SK-N-SH (cell line): ENCODE measurements around the gene ABR. TPM values are rescaled to one million over a fixed set of nuclear protein-coding genes. Genes with fewer than 3 reads are reported as not detected.

Source experiments
- CTCF ChIA-PET: fragments of 300-600, 350-600 bp; formaldehyde crosslinking; extraction: SDS; loops from one replicate; lab custom pipeline; 2021; lab: Yijun Ruan, JAX
- POLR2A ChIA-PET: fragments of 350-600 bp; sonication (Branson Sonifier 250); formaldehyde crosslinking; extraction: SDS; loops from one replicate; lab custom pipeline; 2020; ENCODE audit warnings: antibody characterized with exemption, inconsistent platforms; lab: Yijun Ruan, JAX
- DNase-seq: peaks from one replicate; pipeline ENCODE4 v3.0.0; 2012
- H2AFZ ChIP-seq: fragments of 200-600 bp; sonication (generic); 2 replicates; pipeline ENCODE4 v1.8.1; 2016; ENCODE audit warnings: antibody characterized with exemption, mild to moderate bottlenecking, low read depth
- H3F3A ChIP-seq: fragments of 200-600 bp; sonication (generic); replicated peaks from 2 replicates; pipeline ENCODE3; 2016; ENCODE audit warnings: antibody characterized with exemption, mild to moderate bottlenecking; ENCODE audit not compliant: insufficient read depth
- H3K27ac ChIP-seq, 2 experiments: fragments of 200-500 bp in 1 of 2; fragments of 200-600 bp in 1 of 2; sonication (Bioruptor generic) in 1 of 2; sonication (generic), shearing (Covaris generic) in 1 of 2; 2 replicates each; pipeline versions ENCODE4 v1.5.1 to v1.6.1; 2014 to 2016; ENCODE audit warnings: low read depth in 2 of 2, inconsistent platforms in 1 of 2, low read length in 1 of 2, mild to moderate bottlenecking in 1 of 2, mixed read lengths in 1 of 2
- H3K27me3 ChIP-seq: fragments of 200-600 bp; sonication (generic), shearing (Covaris generic); 2 replicates; pipeline ENCODE4 v1.6.1; 2016; ENCODE audit warnings: mixed run types; ENCODE audit not compliant: insufficient read depth
- H3K36me3 ChIP-seq, 2 experiments: fragments of 200-500 bp in 1 of 2; fragments of 200-600 bp in 1 of 2; sonication (Bioruptor generic) in 1 of 2; sonication (generic) in 1 of 2; replicated peaks in 1 of 2; 2 replicates each; pipeline versions ENCODE3 to v1.5.1; 2014 to 2016; ENCODE audit warnings: low read length in 1 of 2, mild to moderate bottlenecking in 1 of 2; ENCODE audit not compliant: insufficient read depth in 2 of 2, control insufficient read depth in 1 of 2
- H3K4me1 ChIP-seq, 2 experiments: fragments of 200-500 bp in 1 of 2; fragments of 200-600 bp in 1 of 2; sonication (Bioruptor generic) in 1 of 2; sonication (generic), shearing (Covaris generic) in 1 of 2; 2 replicates each; pipeline versions ENCODE4 v1.5.1 to v1.6.1; 2014 to 2016; ENCODE audit warnings: low read depth in 1 of 2, low read length in 1 of 2, mixed run types in 1 of 2; ENCODE audit not compliant: insufficient read depth in 2 of 2, control insufficient read depth in 1 of 2
- H3K4me2 ChIP-seq: fragments of 200-600 bp; sonication (generic), shearing (Covaris generic); 2 replicates; pipeline ENCODE4 v1.6.1; 2017; ENCODE audit warnings: mixed run types
- H3K4me3 ChIP-seq, 2 experiments: fragments of 200-500 bp in 1 of 2; fragments of 200-600 bp in 1 of 2; sonication (Bioruptor generic) in 1 of 2; sonication (generic), shearing (Covaris generic) in 1 of 2; 2 replicates each; pipeline versions ENCODE4 v1.5.1 to v1.8.1; 2014 to 2016; ENCODE audit warnings: low read depth in 2 of 2, inconsistent platforms in 1 of 2, low read length in 1 of 2, mild to moderate bottlenecking in 1 of 2, mixed read lengths in 1 of 2, moderate library complexity in 1 of 2
- H3K79me2 ChIP-seq: fragments of 200-600 bp; sonication (generic); 2 replicates; pipeline ENCODE4 v1.8.1; 2017; ENCODE audit warnings: mild to moderate bottlenecking; ENCODE audit not compliant: insufficient read depth
- H3K9ac ChIP-seq: fragments of 200-600 bp; sonication (generic); 2 replicates; pipeline ENCODE4 v1.6.1; 2017; ENCODE audit warnings: mixed run types
- H3K9me2 ChIP-seq: fragments of 200-600 bp; sonication (generic); 2 replicates; pipeline ENCODE4 v1.6.1; 2017; ENCODE audit warnings: mixed run types
- H3K9me3 ChIP-seq: fragments of 200-600 bp; sonication (generic); 2 replicates; pipeline ENCODE4 v1.6.1; 2017; ENCODE audit warnings: mixed run types, mild to moderate bottlenecking, moderate library complexity
- H4K20me1 ChIP-seq: fragments of 200-600 bp; sonication (generic); 2 replicates; pipeline ENCODE4 v1.6.1; 2017; ENCODE audit warnings: mild to moderate bottlenecking, mixed run types; ENCODE audit not compliant: insufficient read depth
- EP300 ChIP-seq, 2 experiments: IDR thresholded peaks; 2 replicates each; pipeline versions ENCODE4 v1.4.0 to v1.6.1; 2012; ENCODE audit warnings: borderline replicate concordance in 1 of 2, low read depth in 1 of 2, low read length in 1 of 2
- EZH2phosphoT487 ChIP-seq: fragments of 200-600 bp; sonication (generic); IDR thresholded peaks from 2 replicates; pipeline ENCODE4 v1.6.1; 2017; ENCODE audit warnings: low read depth, mixed run types, mild to moderate bottlenecking, antibody characterized with exemption, moderate library complexity, borderline replicate concordance
- FOXJ3 ChIP-seq: sonication (generic); formaldehyde crosslinking; IDR thresholded peaks from 2 replicates; pipeline ENCODE4 v1.5.1; 2020; ENCODE audit warnings: mild to moderate bottlenecking, missing genetic modification reagents
- FOXM1 ChIP-seq: IDR thresholded peaks from 2 replicates; pipeline ENCODE4 v1.4.0; 2012; ENCODE audit warnings: low read depth, mild to moderate bottlenecking
- GABPA ChIP-seq: IDR thresholded peaks from 2 replicates; pipeline ENCODE4 v1.4.0; 2012; ENCODE audit warnings: low read depth, mild to moderate bottlenecking
- GATA2 ChIP-seq: sonication (generic); formaldehyde crosslinking; IDR thresholded peaks from 2 replicates; pipeline ENCODE4 v1.5.0; 2020; ENCODE audit warnings: mild to moderate bottlenecking, missing genetic modification reagents
- JUND ChIP-seq: IDR thresholded peaks from 2 replicates; pipeline ENCODE4 v1.4.0; 2012
- MAX ChIP-seq: IDR thresholded peaks from 2 replicates; pipeline ENCODE4 v1.4.0; 2012; ENCODE audit warnings: low read depth
- MEF2A ChIP-seq: IDR thresholded peaks from 2 replicates; pipeline ENCODE4 v1.4.0; 2012; ENCODE audit warnings: low read depth, borderline replicate concordance
- PBX3 ChIP-seq: IDR thresholded peaks from 2 replicates; pipeline ENCODE4; 2012
- RAD21 ChIP-seq: IDR thresholded peaks from 2 replicates; pipeline ENCODE4 v1.6.1; 2012; ENCODE audit warnings: mild to moderate bottlenecking, low read length
- RCOR1 ChIP-seq: fragments of 150-350 bp; IDR thresholded peaks from 2 replicates; pipeline ENCODE4 v1.6.1; 2017; ENCODE audit warnings: antibody characterized with exemption, low read length
- TEAD4 ChIP-seq: IDR thresholded peaks from 2 replicates; pipeline ENCODE4 v1.4.0; 2012; ENCODE audit warnings: mild to moderate bottlenecking, borderline replicate concordance; ENCODE audit not compliant: insufficient read depth
- YY1 ChIP-seq: IDR thresholded peaks from 2 replicates; pipeline ENCODE4 v1.4.0; 2012; ENCODE audit warnings: low read depth, mild to moderate bottlenecking
- WGBS: methylation state at CpG from one replicate; pipeline ENCODE4 v1.1.6; 2017; ENCODE audit warnings: low lambda C conversion rate; 5-methylcytosine and 5-hydroxymethylcytosine counted together
- polyA plus RNA-seq, 3 experiments: library from polyadenylated mRNA; depleted of rRNA; stranded (reverse); fragments of >200 nt; gene quantifications; 2 replicates each; pipeline ENCODE4 v1.2.3, GENCODE V29; 2012
- TF ChIP-seq, protein P1 (sequence below): IDR thresholded peaks from 2 replicates; pipeline ENCODE4 v1.4.0; 2012; ENCODE audit warnings: low read depth, borderline replicate concordance

ABR gene
- polyA plus RNA-seq, 1 of the 3 experiments (the other 2 are of a cell fraction) = 117 TPM

DNA sequence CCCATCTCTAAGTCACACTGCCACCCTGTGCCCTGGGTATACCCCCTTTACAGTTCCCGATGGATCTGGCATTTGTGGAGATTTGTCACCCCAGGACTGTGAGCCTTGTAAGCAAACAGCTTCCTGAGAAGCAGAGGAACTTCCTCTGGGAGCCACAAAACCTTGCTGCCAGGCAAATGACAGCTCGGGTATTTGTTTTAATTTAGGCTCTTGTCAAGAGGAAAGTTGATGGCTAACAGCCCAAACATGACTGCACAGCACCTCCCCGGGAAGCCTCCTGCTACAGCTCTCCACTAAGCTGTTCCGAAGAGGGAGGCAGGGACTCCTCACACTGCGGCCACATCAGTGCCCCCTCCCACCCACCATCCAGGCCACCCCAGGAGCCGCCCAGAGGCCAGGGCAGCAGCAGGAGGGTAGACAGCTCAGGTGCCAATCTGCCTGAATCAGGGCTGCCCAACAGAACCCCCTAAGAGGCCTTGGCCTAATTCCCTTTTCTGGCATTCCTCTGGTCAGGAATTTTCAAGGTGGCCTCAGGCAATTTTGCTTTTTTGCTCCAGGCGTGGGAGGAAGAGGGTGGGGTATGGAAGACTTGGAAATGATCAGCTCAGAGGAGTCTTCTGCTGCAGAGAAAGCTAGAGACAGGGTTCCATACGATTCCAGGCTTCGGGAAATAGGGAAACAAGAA is 2.6 kb downstream of the ABR start:
- CTCF ChIA-PET = interaction anchor here (0.6 to 5.3 kb wide), 7 partner anchors 10 to 434 kb away, joined by 3 to 29 read pairs (median 3); no protein-coding TSS in a partner anchor

GRCh38 chr17:1174263-1174880 is 5.4 kb downstream of the ABR start:
- DNase-seq = no peak
- no peak for TF ChIP-seq GABPA
- TF ChIP-seq, all 33 proteins: peak for 0
- CTCF ChIA-PET = interaction anchor here (1.2 to 5.3 kb wide), 2 partner anchors 13 to 52 kb away, joined by 4 to 29 read pairs; no protein-coding TSS in a partner anchor
- no peaks in the 10 kb centered on the region for H3F3A ChIP-seq
- peaks cover 0 to 24% of the 10 kb centered on the region in 2 experiments; a peak in 1 of 4 replicates for H3K4me1 ChIP-seq
- H3K4me3 ChIP-seq = no peak overlapping the region
- no peak overlapping the region for H3K4me2 ChIP-seq
- no peak overlapping the region for H3K27ac ChIP-seq
- no peak overlapping the region for H2AFZ ChIP-seq
- no peaks in the 10 kb centered on the region for H3K79me2 ChIP-seq
- no peaks in the 10 kb centered on the region for H3K36me3 ChIP-seq
- 0 out of 2 replicates have a peak, but pooled peaks cover 11% of the 10 kb centered on the region for H4K20me1 ChIP-seq
- H3K9ac ChIP-seq = no peak overlapping the region
- H3K9me2 ChIP-seq = no peaks in the 10 kb centered on the region
- WGBS = 93% methylated on average over 11 of the region's 11 CpGs
- no peaks in the 10 kb centered on the region for H3K9me3 ChIP-seq
- POLR2A ChIA-PET = no interaction called here
- no peaks in the 10 kb centered on the region for H3K27me3 ChIP-seq

More for the DNA sequence above, 2.6 kb downstream of the ABR start:
- H3K4me1 ChIP-seq = peaks cover 0 to 22% of the 10 kb centered on the region in 2 experiments; a peak in 1 of 4 replicates
- no peak overlapping the region; the same call in 1 of the 2 replicates for H3K4me2 ChIP-seq
- no peak for DNase-seq
- H3K9ac ChIP-seq = no peak overlapping the region
- POLR2A ChIA-PET = no interaction called here
- H3F3A ChIP-seq = no peaks in the 10 kb centered on the region
- H3K9me3 ChIP-seq = no peaks in the 10 kb centered on the region
- no peaks in the 10 kb centered on the region for H3K9me2 ChIP-seq
- H2AFZ ChIP-seq = no peak overlapping the region
- 67% methylated on average over 7 of the region's 9 CpGs for WGBS
- H4K20me1 ChIP-seq = 0 out of 2 replicates have a peak, but pooled peaks cover 5% of the 10 kb centered on the region
- TF ChIP-seq PBX3 = peak; percentile 18; the same call in 1 of the 2 replicates
- TF ChIP-seq TEAD4 = no peak
- H3K27ac ChIP-seq = 0 out of 4 replicates have a peak overlapping the region, but pooled peaks of 1 of the 2 experiments have one; percentile 14
- no peaks in the 10 kb centered on the region for H3K36me3 ChIP-seq
- H3K4me3 ChIP-seq = no peak overlapping the region
- no peaks in the 10 kb centered on the region for H3K79me2 ChIP-seq
- no peaks in the 10 kb centered on the region for H3K27me3 ChIP-seq

GRCh38 chr17:1173432-1174262 is 6.1 kb downstream of the ABR start:
- no peak overlapping the region for H2AFZ ChIP-seq
- H3K4me1 ChIP-seq = peaks cover 0 to 30% of the 10 kb centered on the region in 2 experiments; a peak in 1 of 4 replicates
- no peak for DNase-seq
- no peaks in the 10 kb centered on the region for H3K36me3 ChIP-seq
- H3K4me3 ChIP-seq = no peak overlapping the region
- no peaks in the 10 kb centered on the region for H3F3A ChIP-seq
- ChIA-PET POLR2A (no interaction called here), CTCF (interaction anchor here (0.7 to 1.2 kb wide), 3 partner anchors 13 to 51 kb away, joined by 3 to 4 read pairs (median 3); no protein-coding TSS in a partner anchor)
- H3K27ac ChIP-seq = no peak overlapping the region
- no peak overlapping the region for H3K9ac ChIP-seq
- WGBS = 92% methylated on average over 26 of the region's 28 CpGs
- no peaks in the 10 kb centered on the region for H3K9me2 ChIP-seq
- H3K4me2 ChIP-seq = no peak overlapping the region
- H3K27me3 ChIP-seq = no peaks in the 10 kb centered on the region
- H4K20me1 ChIP-seq = 0 out of 2 replicates have a peak, but pooled peaks cover 11% of the 10 kb centered on the region
- no peaks in the 10 kb centered on the region for H3K79me2 ChIP-seq
- H3K9me3 ChIP-seq = no peaks in the 10 kb centered on the region
- TF ChIP-seq FOXM1 = no peak
- no peak for TF ChIP-seq EZH2phosphoT487
- no peak for TF ChIP-seq TEAD4
- TF ChIP-seq YY1 = no peak
- no peak for TF ChIP-seq GATA2 (CRISPR knock-in tag)
- TF ChIP-seq MAX = no peak
- TF ChIP-seq MEF2A = no peak
- no peak for TF ChIP-seq RCOR1
- TF ChIP-seq RAD21 = no peak
- no peak for TF ChIP-seq JUND
- TF ChIP-seq, protein P1, sequence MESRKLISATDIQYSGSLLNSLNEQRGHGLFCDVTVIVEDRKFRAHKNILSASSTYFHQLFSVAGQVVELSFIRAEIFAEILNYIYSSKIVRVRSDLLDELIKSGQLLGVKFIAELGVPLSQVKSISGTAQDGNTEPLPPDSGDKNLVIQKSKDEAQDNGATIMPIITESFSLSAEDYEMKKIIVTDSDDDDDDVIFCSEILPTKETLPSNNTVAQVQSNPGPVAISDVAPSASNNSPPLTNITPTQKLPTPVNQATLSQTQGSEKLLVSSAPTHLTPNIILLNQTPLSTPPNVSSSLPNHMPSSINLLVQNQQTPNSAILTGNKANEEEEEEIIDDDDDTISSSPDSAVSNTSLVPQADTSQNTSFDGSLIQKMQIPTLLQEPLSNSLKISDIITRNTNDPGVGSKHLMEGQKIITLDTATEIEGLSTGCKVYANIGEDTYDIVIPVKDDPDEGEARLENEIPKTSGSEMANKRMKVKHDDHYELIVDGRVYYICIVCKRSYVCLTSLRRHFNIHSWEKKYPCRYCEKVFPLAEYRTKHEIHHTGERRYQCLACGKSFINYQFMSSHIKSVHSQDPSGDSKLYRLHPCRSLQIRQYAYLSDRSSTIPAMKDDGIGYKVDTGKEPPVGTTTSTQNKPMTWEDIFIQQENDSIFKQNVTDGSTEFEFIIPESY = no peak
- no peak for TF ChIP-seq EP300 (IDR thresholded peaks at IDR 0.05; ENCODE audit: borderline replicate concordance in 1 of 2, low read depth in 1 of 2, low read length in 1 of 2)
- TF ChIP-seq FOXJ3 (CRISPR knock-in tag) = no peak
